GM19328 (cell line): Measurements from ENCODE around the gene FANCC.
A peak's percentile ranks its signal among the peaks of the same experiment; 100 is the strongest.

Source experiments
- ATAC-seq: cut with Tn5 transposase; IDR thresholded peaks from one replicate; pipeline ENCODE4 v1.9.1; 2021; ENCODE audit warnings: mild to moderate bottlenecking, moderate library complexity; ENCODE audit not compliant: unreplicated experiment

Gene FANCC

DNA sequence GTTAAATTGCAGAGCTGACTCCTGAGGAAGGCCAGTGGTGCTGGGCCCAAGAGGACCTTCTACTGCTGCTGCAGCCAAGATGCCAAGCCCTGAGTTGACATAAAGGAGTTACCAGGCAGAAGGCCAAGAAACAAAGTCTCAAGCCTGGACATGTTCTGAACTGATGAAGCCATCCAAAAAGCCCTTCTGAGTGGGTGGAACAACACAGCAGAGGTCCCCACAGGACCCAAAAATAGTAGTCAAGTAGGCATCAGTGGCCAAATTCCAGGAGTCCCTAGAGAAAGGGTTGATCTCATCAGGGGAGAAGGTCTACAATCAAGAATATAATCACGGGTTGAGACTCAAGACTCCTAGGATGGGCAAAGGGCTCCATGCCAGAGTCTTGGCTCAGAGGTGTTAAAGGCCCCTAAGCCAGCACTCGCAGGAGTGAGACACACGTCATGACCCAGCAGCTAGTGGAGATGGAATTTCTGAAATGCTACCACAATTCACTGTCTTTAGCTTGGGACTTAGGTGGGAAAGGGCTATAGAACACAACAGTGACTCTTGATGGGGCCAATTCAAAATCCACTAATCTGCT lies 119.7 kb downstream of the FANCC start:
- ATAC-seq: no peak

DNA sequence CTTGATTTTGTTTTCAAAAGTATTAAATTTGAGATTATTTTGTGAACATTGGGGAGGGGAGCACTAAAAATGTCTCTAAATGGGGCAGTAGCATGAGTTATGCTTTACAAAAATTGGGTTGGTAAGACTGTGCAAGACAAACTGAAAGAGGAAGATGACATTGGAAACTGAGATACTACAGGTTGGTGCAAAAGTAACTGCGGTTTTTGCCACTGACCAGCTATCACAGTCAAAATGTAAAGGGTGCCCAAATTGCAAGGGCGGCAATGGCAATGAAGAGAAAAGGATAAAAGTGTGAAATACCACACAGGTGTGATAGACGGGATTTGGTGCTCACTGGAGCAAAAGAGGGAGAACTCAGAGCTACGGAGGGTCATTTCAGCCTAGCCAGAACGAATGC lies 124.0 kb downstream of the FANCC start:
- no peak for ATAC-seq

DNA sequence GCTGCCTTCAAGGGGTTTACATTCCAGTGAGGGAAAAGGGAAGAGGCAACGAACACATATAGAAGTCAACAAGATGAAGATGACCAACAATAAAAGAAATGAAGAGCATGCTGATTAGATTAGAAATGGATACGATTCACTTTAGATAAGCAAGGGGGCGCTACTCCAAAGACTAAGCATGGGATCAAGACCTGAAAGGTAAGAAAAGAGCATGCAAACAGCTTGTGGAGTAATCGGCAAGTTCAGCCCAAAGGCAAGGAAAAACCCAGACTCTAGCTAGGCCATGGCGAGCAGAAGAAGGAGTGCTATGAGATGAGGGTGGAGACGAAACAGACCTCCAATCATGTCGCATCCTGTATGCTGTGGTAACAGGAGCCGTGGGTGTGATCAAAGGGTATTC lies 124.4 kb downstream of the FANCC start:
- no peak for ATAC-seq

DNA sequence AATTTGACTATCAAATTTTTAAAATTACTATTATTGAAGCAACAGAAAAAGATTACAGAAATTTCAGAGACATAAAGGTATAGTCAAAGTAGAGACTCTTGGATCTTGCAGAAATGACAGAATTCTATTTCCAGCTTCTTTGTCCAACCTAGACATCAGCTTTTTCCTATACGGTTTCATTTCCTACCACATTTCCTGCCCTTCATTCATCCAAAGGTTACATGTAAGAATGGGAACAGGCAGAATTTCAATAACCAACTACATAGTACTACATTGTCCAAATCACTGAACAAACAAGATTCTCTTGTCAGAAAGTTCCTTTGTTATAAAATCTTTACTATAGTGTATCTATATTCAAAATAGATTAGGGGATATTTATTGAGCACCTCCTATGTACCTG lies 124.9 kb downstream of the FANCC start:
- no peak for ATAC-seq

DNA sequence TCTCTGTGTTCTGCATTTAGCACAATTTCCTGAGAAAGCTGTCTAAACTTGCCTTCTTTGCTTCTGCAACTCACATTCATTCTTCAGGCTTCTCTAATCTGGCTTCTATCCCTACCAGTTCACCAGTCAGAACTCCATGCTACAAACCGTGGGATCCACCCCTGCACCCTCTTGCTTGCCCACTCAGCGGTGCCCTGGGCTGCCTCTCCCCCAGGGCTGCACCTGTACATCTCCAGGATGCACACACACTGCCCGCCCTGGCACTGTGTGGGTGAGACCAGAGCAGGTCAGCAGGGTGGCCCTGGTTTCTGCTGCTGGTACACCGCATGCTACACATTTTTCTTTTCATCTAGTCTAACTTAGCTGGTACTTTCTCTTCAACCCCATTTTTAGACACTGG lies 127.1 kb downstream of the FANCC start:
- no peak for ATAC-seq

DNA sequence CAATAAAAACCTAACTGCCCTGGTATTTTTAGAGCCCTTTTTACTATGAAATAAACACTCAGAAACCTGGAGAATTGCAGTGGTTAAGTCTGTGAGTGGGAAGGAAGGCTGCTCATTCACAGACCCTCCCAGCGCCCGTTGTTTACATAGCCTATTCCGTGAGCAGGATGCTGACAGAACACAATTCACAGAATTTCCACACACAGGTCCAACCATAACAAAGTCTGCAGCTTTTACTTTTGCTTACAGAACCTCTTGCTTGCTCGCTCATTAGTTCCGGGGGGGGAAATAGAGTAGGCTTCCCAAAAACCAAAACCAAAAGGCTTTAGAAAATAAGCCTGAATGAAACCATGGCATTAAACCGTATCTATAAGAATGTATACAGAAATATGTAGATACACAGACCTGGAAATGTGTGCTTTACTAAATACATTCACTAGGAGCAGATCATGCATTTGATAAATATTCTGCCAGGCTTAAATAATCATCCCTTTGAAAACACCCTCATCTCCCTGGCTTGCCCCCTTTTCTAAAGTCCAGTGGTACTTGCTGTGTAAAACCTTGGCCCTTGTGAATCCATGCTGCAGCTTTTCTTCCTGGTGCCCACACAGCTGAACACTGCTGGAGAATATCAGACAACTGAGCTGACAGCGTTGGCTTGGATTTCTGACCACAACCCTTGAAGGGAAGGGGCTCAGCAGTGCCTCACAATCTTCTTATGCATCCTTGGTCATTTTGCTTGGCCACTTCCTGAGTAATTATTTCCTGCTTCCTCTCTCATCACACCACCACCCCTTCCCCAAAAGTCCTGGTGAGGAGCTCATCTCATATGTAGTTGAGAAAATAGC lies 128.0 kb downstream of the FANCC start:
- no peak for ATAC-seq

DNA sequence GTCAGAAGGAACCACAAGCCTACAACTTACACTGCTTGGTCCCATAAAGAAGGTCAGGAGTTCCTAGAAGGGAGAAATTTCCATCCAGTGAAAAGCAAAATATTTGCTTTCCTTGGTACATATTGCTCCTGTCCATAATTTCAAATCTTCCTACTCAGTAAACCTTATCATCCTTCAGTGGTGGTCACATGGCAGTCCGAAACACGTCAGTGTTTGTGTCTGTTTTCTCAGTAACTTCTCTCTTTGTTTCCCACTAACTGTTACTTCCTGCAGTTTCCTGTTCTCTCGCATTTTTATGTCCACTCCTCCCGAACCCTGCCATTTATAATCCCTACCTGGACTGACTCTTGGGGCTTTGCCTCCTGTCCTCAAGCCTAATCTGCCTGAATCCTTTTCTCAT lies 129.1 kb downstream of the FANCC start:
- no peak for ATAC-seq

DNA sequence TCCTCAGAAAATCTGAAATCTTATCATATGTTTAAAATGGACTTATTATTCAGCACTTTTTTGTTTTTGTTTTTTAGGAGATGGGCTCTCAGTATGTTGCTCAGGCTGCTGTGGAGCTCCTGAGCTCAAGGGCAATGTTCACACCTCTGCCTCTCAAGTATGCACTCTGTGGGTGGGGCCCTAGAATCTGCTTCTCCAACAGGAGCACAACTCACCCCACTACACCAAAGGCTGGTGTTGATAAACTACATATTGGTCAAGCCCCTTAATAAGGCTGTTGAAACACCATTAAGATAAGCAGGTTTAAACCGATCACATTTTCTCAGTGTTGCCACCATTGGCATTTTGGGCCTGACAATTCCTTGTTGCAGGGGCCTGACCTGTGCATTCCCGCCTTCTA lies 131.6 kb downstream of the FANCC start:
- no peak for ATAC-seq

DNA sequence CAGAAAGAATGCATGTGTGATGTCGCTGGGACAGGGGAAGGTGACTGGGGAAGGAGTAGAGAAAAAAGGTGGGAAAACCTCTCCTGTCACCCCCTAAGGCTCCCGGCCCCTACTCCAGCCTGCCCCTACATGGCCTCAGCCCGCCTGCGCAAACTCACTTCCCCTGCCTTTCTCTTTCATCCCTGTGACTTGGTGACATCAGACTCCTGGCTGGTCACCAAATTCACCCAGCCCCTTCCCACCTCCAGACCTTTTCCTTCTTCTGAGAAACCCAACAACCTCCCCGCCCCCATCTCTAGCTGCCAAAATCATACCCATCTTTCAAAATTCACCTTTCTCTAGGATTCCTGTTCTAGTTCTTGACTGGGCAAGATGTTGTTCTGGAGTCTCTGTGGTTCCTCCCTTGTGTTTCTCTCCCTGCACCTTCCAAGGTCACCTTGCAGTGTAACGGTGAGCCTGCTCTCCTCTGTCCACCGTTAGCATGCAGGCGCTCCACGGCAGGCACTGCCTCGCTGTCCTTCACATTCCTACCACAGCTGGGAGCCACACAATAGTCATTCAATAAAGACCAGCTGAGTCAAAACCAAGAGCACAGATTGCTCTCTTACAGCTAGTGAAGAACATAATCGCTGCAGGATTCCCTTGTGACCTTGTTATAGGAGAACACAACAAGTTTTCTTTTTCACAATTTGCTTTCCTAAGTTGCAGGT lies 134.5 kb downstream of the FANCC start:
- ATAC-seq: no peak

DNA sequence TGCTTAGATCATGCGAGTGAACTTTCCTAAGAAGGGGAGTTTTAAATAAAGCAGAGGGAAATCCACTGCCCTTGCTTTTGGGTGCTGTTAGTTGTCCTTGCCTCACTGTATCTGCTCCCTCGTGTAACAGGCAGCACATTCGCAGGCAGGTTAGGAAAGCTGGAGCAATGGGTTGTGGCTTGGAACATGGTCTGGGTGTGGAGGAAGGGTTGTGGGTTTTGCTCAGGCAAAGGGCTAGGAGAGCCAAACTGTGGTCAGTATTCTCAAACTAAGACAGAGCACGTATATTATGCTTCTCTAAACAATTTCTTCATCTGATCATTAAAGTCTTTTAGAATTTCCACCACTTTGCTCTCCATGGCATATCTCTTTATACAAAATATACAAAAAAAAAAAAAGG lies 135.7 kb downstream of the FANCC start:
- no peak for ATAC-seq

DNA sequence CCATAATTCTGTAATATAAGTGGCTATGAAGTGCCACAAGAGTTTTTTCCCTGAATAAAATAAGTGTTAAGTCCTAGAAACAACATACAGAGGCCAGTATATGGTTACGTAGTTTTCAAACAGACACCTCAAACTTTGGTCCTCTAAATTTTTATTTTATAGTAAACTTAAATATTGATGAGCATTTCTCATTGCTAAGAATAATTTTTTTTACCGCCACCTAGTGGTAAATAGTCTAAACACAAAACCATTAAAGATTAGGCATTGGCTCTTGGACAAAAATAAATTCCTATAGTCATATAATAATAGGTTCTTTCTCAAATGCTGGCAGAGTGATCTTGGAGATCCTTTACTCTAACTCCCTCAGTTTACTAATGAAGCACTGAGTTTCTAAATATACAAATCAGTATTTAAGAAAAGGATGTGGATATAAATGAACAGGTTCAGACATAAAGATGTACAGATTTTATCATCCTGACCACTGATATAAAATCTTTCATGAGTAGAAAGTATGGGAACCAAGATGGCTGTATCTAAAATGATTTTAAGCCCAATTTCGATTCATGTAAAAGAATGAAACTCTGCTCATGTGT lies 136.2 kb downstream of the FANCC start:
- ATAC-seq: no peak

DNA sequence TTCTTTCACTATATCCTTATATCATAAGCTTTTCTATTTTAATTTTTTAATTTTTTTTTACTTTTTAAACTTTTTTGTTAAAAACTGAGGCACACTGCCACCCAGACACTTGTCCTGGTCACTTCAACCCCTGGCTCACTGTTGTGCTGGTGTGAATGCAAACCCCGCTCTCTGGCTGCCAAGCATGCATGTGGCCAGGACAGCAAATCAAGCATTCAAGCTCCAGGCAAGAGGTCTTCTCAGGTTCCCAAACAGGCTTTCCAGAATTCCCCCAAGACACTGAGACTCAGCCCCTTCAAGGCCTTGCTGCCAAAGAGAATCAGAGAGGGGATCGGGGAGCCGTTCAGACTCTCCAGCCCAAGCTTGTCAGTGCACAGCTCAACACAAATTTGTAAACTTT lies 139.9 kb downstream of the FANCC start:
- no peak for ATAC-seq

DNA sequence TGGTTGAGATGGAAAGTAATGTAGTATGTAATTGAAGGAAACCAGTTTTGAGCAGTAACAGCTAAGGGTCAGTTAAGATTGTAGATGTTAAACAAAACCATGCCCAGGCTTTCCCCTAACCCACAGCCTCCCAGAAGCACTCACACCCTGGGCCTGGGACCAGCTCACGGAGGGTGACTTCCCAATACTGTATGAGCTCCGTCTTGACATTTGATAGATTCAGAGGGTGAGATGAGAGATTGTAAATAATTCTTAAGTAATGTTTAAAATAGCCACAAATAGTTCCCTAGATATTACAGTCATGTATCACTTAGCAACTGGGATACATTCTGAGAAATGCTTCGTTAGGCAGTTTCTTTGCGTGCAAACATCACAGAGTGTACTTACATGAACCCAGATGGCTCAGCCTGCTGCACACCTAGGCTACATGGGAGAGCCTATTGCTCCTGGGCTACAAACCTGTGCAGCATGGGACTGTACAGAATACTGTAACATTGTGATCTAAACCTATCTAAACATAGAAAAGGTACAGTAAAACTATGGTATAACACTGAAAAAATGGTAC lies 140.7 kb downstream of the FANCC start:
- ATAC-seq: no peak

DNA sequence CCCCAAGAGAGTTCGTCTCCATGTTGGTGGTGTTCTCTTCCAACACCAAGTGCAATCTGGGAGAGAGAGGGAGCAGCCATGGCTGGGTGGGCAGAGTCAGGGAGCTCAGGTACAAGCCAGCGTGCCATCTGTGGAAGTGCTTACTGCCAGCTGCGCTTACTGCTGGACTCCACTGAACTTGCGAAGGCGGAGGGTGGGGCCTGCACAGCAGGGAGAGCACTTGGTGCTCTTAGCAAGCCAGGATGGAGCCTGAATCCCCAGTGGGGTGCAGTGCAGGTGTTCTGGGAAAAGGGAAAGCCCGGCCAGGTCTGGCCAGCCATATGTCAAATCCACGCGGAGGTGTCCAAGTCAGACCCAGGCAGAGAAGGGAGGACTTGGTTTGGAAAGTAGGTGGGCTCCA lies 142.0 kb downstream of the FANCC start:
- ATAC-seq: no peak

DNA sequence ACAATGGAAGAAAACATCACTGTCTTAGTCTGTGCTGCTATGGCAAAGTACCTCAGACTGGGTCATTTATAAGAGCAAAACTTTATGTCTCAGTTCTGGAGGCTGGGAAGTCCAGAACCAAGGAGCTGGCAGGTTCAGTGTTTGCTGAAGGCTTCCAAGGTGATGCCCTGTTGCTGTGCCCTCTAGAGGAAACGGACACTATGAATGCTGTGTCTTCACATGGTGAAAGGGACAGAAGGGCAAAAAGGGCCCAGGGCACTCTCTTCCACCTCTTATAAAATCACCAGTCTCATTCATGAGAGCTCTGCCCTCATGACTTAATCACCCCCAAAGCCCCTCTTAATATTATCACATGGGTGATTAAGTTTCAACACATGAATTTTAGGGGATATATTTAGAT lies 143.5 kb downstream of the FANCC start:
- no peak for ATAC-seq

DNA sequence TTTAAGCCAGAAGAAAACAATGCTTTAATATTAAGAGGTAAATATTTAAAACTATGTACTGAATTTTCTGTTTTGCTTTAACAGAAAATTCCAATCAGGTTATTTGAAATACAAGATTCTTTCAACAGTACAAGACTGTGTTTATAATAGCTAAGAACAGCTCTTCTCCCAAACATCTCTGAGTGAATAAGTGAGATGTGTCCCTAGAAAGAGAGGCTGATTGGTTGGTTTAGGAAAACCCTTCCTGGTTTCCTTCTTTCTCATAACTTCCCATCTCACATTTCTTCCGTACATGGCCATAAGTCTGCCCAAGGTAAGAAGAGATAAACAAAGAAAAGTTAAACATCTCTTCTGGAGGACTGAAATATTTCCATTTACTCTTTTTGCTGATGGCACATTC lies 145.9 kb downstream of the FANCC start:
- no peak for ATAC-seq

DNA sequence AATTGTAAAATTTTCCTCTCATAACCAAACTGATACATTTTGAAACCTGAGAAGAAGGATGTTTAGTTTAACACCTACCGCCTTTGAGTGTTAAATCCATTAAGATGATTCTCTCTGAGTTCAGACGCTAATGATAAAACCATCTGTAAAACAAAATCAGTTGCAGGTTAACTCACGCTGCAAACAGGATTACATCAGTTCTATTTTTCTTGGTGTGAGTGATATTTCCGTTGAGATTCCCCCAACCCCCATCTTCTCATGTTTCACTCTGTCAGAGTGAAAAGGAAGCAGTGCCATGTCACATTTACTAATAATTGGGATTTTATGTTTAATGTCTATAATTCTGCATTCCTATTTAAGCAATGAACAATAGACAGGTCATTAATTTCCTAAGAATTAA lies 146.5 kb downstream of the FANCC start:
- no peak for ATAC-seq

DNA sequence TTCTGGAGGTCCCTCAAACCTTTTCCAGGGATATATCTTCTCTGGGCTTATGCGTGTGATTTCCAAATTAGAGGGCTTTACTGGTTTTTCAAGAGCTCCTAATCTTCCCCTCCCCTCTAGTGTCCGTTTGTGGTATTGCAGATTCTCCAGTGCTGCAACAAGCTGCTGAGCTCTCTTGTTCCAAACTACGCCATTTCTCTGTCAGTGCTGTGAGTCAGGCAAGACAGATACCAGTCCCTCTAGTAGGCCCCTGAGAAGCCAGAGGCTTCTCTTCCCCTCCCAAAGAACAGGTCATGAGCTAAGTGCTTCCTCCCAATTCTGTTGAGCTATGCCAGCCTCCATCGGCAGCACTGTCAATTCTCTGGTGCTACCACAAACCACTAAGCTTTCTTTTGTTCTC lies 149.5 kb downstream of the FANCC start:
- no peak for ATAC-seq

DNA sequence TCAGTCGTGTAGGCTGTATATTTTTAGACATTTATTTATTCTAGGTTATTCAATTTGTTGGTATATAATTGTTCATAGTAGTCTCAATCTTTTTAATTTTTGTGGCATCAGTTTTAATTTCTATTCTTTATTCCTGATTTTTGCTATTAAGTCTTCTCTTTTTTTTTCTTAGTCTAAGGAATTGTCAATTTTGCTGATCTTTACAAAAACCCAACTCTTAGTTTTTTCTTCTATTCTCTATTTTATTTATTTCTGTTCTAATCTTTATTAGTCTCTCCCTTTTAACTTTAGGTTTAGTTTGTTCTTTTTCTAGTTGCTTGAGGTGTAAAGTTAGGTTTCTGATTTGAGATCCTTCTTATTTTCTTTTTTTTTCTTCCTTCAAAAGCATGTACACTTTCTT lies 152.5 kb downstream of the FANCC start:
- ATAC-seq: no peak

DNA sequence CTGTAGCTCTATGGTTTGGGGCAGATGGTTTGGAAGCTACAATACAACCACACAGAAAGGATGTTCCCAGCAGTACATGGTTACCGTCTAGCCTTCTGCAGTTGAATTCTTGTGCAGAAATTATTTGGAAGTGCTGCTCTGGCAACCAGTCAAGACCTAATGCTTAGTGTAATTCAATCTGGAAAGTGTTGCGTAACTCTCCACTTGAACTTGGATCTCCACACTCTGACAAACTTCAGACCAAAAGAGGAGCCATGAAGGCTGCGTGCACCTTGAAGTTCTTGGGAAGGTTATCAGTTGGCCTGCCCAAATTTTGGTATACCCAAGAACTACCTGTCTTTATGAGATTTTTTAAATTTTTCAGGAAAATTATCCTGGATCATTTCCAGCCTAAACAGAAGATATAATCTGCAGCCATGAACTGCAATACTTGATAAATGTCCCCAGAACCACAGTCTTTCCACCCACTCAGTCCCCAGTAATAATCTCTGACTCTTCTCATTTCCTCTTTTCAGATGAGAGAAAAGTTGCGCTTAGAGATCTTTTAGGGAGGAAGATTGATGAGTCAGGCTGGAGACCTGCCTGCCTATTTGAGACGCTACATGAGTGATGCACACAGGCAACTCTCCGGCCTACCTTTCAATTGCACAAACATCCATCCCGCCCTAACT lies 159.9 kb downstream of the FANCC start:
- peak; percentile 82 for ATAC-seq

DNA sequence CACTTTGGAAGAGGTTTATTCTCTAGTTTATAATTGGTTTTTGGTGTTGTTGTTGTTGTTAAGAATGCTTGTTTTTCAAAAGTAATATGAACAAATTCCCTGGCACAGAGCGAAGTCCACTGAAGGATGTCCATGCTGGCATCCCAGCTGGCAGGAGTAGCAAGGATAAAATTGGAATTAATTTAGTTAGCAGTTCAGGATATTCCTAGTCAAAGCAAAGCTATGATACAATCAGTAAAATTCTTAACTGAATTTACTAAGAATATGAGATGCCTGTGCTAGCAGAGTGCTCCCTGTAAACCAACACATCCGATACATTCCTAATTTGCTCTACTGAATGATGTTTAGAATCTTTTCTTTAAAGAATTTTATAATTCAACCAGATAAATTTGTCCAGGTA lies 161.4 kb downstream of the FANCC start:
- ATAC-seq: no peak
